Posterior cingulate gyrus (tissue), 11 donors: ENCODE data around the gene NTRK1.

Experiments used
- DNase-seq, 10 donors: peaks; one replicate each; pipeline versions ENCODE4 v3.0.0 to v3.0.0-alpha.2; 2020 to 2021; ENCODE audit warnings: mixed read lengths in 3 of 10
- intact Hi-C: fragments of 100-400 bp; cut with DNase I; formaldehyde crosslinking; loops from one replicate; pipeline ENCODE4 v1.15.1; 2023

NTRK1 gene

GRCh38 chr1:156905176-156905575 is 44.5 kb downstream of the NTRK1 start:
- intact Hi-C loops, result no loop called here
- DNase-seq, result peak in 2 of 10 donors; percentile 54 to 61

DNA sequence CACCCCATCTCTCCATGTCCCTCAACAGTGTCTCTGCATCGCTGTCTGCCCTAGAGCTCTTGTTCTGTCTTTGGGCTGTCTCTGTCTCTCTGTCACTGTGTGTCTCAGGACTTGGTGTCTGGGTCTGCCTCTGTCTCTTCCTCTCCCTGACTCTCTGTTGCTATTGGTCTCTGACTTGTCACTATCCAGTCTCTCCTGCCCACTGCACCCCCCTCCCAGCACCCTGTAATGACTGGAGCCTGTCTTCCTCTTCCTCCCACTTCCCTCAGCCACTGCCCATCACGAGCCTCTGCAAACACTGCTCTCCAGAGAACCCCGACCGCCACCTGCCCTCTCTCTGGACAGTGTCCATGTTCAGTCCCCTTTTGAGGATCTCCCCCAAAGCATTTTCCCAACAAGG is 45.0 kb downstream of the NTRK1 start:
- peak in 2 of 10 donors; percentile 15 to 39 for DNase-seq
- intact Hi-C loops, result no loop called here

DNA sequence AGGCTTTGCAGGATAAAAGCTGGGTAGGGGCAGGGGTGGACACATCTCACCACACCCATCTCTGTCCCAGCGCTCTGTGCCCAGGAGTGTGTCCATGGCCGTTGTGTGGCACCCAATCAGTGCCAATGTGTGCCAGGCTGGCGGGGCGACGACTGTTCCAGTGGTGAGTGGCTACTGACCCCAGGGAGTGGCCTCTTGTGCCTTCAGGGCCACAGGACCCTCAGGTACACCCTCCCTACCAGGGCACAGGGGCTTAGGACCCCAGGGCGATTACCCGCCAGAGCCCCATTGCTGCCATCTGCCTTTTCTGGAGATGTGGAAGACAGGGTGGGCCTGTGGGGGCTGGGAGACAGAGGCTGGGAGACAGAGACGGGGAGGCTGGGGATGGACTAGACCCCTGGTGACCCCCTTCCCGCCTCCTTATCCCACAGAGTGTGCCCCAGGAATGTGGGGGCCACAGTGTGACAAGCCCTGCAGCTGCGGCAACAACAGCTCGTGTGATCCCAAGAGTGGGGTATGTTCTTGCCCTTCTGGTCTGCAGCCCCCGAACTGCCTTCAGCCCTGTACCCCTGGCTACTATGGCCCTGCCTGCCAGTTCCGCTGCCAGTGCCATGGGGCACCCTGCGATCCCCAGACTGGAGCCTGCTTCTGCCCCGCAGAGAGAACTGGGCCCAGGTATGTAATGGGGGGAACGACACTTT is 45.7 kb downstream of the NTRK1 start:
- peak in 3 of 10 donors; percentile 24 to 57 (median 55) for DNase-seq
- intact Hi-C loops, result no loop called here

- intact Hi-C loops, result no loop called here
- peak in 2 of 10 donors; percentile 7 to 80 for DNase-seq
These were observed 47.9 kb downstream of the NTRK1 start for GRCh38 chr1:156908541-156908940.

DNA sequence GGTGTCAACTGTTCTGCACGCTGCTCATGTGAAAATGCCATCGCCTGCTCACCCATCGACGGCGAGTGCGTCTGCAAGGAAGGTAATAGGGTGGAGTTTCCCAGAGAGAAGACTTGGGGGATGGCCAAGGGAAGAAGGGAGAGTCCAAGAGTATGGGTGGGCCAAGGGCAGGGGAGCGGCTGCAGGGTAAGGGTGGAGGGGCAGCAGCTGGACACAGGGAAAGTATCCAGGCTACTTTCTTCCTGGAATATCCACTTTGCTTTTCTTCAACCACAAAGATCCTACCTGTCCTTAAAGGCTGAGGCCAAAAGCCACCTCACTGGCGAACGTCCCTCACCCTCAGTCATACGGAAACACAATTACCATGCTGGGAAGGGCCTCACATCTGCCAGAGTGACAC is 48.3 kb downstream of the NTRK1 start:
- intact Hi-C loops, result no loop called here

DNA sequence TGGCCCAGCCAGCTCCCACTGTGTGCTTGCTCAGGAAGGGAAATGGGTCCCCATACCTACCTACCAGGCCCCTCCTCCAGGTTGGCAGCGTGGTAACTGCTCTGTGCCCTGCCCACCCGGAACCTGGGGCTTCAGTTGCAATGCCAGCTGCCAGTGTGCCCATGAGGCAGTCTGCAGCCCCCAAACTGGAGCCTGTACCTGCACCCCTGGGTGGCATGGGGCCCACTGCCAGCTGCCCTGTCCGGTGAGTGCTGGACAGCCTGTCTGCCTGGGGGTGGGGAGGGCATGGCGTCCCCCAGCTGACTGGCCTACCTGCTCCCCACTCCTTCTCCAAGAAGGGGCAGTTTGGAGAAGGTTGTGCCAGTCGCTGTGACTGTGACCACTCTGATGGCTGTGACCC is 49.0 kb downstream of the NTRK1 start:
- no peak for DNase-seq
- intact Hi-C loops, result no loop called here

More for the DNA sequence above, 48.3 kb downstream of the NTRK1 start:
- peak in 1 of 10 donors; percentile 63 for DNase-seq

GRCh38 chr1:156910309-156910782 is 49.7 kb downstream of the NTRK1 start:
- peak in 4 of 10 donors; percentile 33 to 85 (median 48) for DNase-seq
- intact Hi-C loops, result no loop called here

- intact Hi-C loops, result no loop called here
These were observed 51.1 kb downstream of the NTRK1 start for GRCh38 chr1:156911577-156912298.

GRCh38 chr1:156912310-156912709 is 51.6 kb downstream of the NTRK1 start:
- intact Hi-C loops, result no loop called here

More at GRCh38 chr1:156911577-156912298, 51.1 kb downstream of the NTRK1 start:
- DNase-seq, result no peak

DNA sequence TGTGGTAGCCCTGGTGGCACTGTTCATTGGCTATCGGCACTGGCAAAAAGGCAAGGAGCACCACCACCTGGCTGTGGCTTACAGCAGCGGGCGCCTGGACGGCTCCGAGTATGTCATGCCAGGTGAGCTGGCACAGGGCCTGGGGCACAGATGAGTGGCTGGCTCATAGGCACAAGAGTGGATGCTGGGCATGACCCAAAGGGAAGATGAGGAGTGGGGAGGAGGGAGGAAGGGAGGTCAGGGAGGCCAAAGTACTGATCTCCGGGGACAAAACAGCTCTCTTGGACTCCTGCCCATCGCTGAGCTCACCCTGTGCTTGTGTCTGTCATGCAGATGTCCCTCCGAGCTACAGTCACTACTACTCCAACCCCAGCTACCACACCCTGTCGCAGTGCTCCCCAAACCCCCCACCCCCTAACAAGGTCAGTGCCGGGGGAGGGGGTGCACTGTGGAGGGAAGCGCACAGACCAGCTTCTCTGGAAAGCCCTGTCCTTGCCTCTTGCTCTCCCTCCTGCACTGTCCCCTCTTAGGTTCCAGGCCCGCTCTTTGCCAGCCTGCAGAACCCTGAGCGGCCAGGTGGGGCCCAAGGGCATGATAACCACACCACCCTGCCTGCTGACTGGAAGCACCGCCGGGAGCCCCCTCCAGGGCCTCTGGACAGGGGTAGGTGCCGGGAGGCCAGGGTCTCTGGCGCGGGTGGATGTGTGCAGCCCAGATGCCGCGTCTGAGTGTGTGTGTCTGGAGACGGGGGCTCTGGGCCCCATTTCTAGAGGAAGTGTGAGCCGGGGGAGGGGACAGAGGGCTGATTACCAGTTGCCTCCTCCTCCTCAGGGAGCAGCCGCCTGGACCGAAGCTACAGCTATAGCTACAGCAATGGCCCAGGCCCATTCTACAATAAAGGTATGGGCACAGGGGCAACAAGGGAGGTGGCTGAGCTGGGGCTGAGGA is 52.5 kb downstream of the NTRK1 start:
- DNase-seq, result peak in 4 of 10 donors; percentile 29 to 78 (median 45)
- intact Hi-C loops, result no loop called here

More at GRCh38 chr1:156912310-156912709, 51.6 kb downstream of the NTRK1 start:
- peak in 1 of 10 donors; percentile 36 for DNase-seq

- intact Hi-C loops, result no loop called here
- peak in 2 of 10 donors; percentile 33 to 66 for DNase-seq
These were observed 53.2 kb downstream of the NTRK1 start for GRCh38 chr1:156913809-156914387.

DNA sequence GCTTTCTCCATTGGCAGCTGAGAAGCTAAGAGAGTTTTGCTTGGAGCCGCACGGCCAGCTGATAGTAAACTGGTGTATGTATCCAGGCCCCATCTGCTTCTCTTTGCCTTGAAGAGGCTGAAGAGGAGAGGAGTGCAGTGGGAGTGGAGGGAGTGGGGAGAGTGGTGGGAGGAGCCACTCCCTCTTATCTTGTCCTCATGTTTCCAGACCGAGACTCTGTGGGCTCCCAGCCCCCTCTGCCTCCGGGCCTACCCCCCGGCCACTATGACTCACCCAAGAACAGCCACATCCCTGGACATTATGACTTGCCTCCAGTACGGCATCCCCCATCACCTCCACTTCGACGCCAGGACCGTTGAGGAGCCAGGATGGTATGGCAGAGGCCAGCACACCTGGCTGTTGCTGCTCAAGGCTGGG is 53.8 kb downstream of the NTRK1 start:
- DNase-seq, result peak in 2 of 10 donors; percentile 26 to 59
- intact Hi-C loops, result no loop called here

DNA sequence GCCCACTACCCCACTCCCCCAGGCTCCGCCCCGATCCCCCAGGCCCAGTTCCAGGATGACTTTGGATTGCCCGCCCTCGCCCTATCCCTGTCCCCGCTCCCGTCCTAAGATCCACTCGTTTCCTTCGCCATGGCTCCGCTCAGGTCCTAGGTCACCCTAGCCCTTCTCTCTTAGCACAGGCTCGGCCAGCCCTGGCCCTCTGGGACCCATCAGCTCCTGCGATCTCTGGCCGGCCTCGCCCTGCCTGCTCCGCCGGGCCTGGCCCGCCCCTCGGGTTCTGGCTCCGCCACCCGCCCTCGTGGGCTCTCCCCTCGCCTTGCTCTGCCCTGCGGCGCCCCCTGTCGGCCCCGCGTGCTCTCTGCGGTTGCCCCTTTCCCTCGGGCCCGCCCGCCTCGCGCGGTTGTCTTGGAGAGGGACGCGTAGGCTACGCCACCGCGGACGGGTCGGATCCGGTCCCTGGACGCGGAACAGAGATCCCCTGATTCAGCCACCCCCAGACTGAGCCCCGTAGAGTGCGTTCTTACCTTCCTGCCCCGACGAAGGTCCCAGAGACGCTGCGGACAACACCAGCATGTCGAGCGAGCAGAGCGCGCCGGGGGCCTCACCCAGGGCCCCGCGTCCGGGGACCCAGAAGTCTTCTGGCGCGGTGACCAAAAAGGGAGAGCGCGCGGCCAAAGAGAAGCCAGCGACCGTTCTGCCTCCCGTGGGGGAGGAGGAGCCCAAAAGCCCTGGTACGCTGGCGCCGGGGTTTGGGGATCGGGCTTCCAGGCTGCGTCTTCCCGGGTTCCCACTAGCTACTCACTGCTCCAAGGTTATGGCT is 59.8 kb downstream of the NTRK1 start, which contains the start of gene LRRC71:
Gene LRRC71, plus strand, starts transcription at position 400 of the 820 bp plus-strand sequence. Its CDS starts 172 bp downstream, at position 572.
- peak in 7 of 10 donors; percentile 38 to 92 (median 55) for DNase-seq
- intact Hi-C loops, result loop anchor here (2.0 kb wide), 1 partner anchor 28 kb away; the partner anchor contains the start of gene PEAR1

DNA sequence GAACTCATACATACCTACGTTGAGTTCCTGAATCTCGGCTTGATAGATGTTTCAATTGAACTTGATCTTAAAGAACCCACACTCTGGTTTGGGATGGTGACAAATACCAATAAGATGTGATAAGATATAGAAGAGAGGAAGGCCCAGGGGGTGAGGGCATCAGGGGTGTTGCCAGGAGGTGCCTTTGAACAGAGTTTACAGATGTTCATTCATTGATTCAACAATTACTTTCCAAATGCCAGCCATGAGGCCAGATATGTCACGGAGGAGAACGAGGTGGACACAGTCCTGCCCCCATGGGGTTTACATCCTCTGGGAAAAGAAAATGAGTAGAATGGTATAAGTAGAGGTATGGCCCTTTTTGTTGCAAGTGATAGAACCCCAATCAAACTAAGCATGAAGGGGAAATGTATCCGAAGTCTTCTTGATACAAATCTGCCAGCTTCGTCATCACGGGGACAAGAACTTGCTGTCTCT is 60.4 kb downstream of the NTRK1 start:
- DNase-seq, result peak in 1 of 10 donors; percentile 32
- intact Hi-C loops, result loop anchor here (2.0 kb wide), 1 partner anchor 28 kb away; the partner anchor contains the start of gene PEAR1

DNA sequence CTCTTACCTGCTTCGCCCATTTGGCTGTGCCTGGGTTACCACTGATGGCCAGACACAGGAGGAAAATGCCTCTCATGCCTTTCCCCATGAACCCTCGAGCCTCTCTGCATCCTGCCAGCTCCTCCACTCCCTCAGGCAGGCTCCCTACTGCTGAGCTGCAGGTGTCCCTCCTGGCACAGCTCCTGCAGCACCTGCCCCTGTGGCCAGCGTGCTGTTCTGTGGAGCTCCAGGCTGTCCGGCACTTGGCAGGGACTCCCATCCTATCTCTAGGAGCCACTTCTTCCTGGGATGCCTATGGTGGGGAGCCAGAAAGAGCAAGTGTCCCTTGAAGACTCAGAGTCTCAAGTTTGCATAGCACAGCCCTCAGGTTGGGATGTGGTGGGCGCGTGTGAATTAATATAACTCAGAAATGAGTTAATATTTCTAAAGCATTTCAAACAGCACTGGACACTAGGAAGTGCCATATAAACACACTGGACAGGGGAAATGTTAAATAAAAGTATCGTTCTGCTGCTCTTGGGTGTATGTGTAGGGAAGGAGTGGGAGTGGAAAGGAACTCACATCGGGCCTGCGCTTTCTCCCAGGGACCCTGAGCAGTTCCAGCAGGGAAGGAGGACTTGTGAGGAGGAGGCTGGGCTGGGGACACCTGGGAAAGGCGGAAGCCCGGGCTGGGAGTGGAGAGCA is 62.5 kb downstream of the NTRK1 start:
- peak in 3 of 10 donors; percentile 29 to 53 (median 48) for DNase-seq
- intact Hi-C loops, result no loop called here

GRCh38 chr1:156923670-156924477 is 63.2 kb downstream of the NTRK1 start:
- peak in 3 of 10 donors; percentile 49 to 83 (median 67) for DNase-seq
- intact Hi-C loops, result no loop called here
